ENCODE results near the gene MB.

The MB gene

GRCh38 chr22:35609761-35610160, 7.4 kb downstream of the MB start:
- ChIA-PET CTCF (interaction anchor here (1.0 to 2.2 kb wide), 4 partner anchors 12 to 515 kb away, joined by 3 to 14 read pairs (median 4); no protein-coding TSS in a partner anchor), POLR2A (no interaction called here)
- no peak for TF ChIP-seq CTCF (IDR thresholded peaks at IDR 0.05; ENCODE audit: insufficient read depth, low read length, missing control alignments)

DNA sequence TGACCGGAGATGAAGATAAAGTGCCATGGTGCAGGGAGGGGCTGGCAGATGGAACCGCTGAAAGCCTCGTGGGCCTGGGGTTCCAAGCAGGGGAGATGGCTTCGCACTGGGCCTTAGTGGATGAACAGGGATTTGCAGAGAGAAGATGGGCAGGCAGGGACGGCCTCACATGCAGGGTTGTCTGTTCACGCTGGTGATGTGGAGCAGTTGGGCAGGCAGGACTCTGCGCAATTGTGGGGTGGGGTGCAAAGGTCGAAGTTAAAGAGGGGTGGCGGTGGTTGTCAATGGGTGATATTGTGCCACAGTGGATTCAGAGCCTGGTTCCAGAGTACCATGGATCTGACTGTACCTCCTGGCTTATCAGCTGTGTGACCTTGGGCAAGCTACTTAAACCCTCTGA, 7.9 kb downstream of the MB start:
- ChIA-PET POLR2A (no interaction called here), CTCF (interaction anchor here (2.2 kb wide), 1 partner anchor 12 kb away, joined by 14 read pairs; no protein-coding TSS in a partner anchor)
- TF ChIP-seq CTCF (IDR thresholded peaks at IDR 0.05; ENCODE audit: insufficient read depth, low read length, missing control alignments) = no peak

More at GRCh38 chr22:35609761-35610160, 7.4 kb downstream of the MB start:
- H3K4me3 ChIP-seq (ENCODE audit: low read depth, low read length) = no peak overlapping the region
- DNase-seq (ENCODE audit: low read depth, low spot score) = no peak

GRCh38 chr22:35608088-35608487, 9.0 kb downstream of the MB start:
- DNase-seq (ENCODE audit: low read depth, low spot score) = no peak
- ChIA-PET POLR2A (no interaction called here), CTCF (interaction anchor here (2.4 kb wide), 1 partner anchor 178 kb away, joined by 10 read pairs; no protein-coding TSS in a partner anchor)
- no peak overlapping the region for H3K4me3 ChIP-seq (ENCODE audit: low read depth, low read length)
- no peak for TF ChIP-seq CTCF (IDR thresholded peaks at IDR 0.05; ENCODE audit: insufficient read depth, low read length, missing control alignments)

More for the DNA sequence above, 7.9 kb downstream of the MB start:
- DNase-seq (ENCODE audit: low read depth, low spot score) = no peak
- no peak overlapping the region for H3K4me3 ChIP-seq (ENCODE audit: low read depth, low read length)

DNA sequence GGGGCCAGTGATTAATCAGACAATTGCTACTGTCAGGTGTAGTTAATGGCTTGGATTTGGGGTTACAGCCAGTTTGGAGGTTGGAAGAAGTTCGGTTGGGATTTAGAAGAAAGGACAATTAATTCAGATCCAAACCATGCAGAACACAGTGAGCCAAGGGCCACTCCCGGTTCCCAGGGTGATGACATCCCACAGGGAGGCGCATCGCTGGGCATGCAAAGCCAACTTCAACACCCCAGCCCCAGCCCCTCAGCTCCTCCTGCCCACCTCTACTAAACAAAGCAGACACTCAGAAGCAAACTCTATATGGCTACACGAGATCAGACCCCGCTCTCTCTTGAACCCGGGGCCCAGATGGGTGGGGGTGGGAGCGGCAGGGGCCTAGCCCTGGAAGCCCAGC, 10.2 kb downstream of the MB start:
- CTCF ChIA-PET = interaction anchor here (2.4 kb wide), 1 partner anchor 177 kb away, joined by 10 read pairs; no protein-coding TSS in a partner anchor
- POLR2A ChIA-PET = no interaction called here
- no peak overlapping the region for H3K4me3 ChIP-seq (ENCODE audit: low read depth, low read length)
- DNase-seq (ENCODE audit: low read depth, low spot score) = no peak
- no peak for TF ChIP-seq CTCF (IDR thresholded peaks at IDR 0.05; ENCODE audit: insufficient read depth, low read length, missing control alignments)

GRCh38 chr22:35605851-35606481, 11.2 kb downstream of the MB start:
- no peak for TF ChIP-seq CTCF (IDR thresholded peaks at IDR 0.05; ENCODE audit: insufficient read depth, low read length, missing control alignments)
- CTCF ChIA-PET = interaction anchor here (0.8 to 3.5 kb wide), 6 partner anchors 8 to 176 kb away, joined by 3 to 14 read pairs (median 3); no protein-coding TSS in a partner anchor
- DNase-seq (ENCODE audit: low read depth, low spot score) = no peak
- POLR2A ChIA-PET = no interaction called here
- no peak overlapping the region for H3K4me3 ChIP-seq (ENCODE audit: low read depth, low read length)

GRCh38 chr22:35605369-35605680, 11.8 kb downstream of the MB start:
- H3K4me3 ChIP-seq (ENCODE audit: low read depth, low read length) = no peak overlapping the region
- TF ChIP-seq CTCF (IDR thresholded peaks at IDR 0.05; ENCODE audit: insufficient read depth, low read length, missing control alignments) = no peak
- POLR2A ChIA-PET = no interaction called here
- DNase-seq (ENCODE audit: low read depth, low spot score) = no peak
- CTCF ChIA-PET = interaction anchor here (0.8 to 3.5 kb wide), 5 partner anchors 8 to 23 kb away, joined by 3 to 14 read pairs (median 3); no protein-coding TSS in a partner anchor
